ENCODE measurements around the gene KCNH1.

DNA sequence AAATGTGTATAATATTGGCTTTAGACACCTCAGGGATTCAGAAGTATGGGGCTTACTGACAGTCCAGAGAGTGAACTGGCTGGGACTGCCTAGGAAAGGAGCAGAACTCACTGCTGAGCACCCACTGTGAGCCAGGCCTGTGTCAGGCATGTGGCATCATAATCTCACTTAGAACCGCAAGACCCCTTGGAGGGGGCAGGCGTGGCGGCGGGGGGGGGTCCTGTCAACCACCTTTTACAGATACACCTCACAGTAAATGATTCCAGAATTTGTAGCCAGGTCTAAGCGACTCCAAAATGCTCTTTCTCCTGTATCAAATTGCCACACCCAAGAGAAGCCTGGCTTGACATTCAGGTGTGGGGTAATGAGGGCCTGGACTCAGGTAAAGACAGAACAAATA lies 235.5 kb downstream of the KCNH1 start:
- TF ChIP-seq, protein P1, sequence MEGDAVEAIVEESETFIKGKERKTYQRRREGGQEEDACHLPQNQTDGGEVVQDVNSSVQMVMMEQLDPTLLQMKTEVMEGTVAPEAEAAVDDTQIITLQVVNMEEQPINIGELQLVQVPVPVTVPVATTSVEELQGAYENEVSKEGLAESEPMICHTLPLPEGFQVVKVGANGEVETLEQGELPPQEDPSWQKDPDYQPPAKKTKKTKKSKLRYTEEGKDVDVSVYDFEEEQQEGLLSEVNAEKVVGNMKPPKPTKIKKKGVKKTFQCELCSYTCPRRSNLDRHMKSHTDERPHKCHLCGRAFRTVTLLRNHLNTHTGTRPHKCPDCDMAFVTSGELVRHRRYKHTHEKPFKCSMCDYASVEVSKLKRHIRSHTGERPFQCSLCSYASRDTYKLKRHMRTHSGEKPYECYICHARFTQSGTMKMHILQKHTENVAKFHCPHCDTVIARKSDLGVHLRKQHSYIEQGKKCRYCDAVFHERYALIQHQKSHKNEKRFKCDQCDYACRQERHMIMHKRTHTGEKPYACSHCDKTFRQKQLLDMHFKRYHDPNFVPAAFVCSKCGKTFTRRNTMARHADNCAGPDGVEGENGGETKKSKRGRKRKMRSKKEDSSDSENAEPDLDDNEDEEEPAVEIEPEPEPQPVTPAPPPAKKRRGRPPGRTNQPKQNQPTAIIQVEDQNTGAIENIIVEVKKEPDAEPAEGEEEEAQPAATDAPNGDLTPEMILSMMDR (IDR thresholded peaks at IDR 0.05) = no peak
- TF ChIP-seq POLR2A (IDR thresholded peaks at IDR 0.05) = no peak

Measured in Peyer's patch (tissue), 4 donors.